GM19240 (cell line): Measurements from ENCODE around the gene SMAD7.

Experiments
- DNase-seq: peaks from one replicate; pipeline ENCODE4 v3.0.0; 2011; ENCODE audit warnings: low spot score; ENCODE audit not compliant: insufficient read length

Gene SMAD7

DNA sequence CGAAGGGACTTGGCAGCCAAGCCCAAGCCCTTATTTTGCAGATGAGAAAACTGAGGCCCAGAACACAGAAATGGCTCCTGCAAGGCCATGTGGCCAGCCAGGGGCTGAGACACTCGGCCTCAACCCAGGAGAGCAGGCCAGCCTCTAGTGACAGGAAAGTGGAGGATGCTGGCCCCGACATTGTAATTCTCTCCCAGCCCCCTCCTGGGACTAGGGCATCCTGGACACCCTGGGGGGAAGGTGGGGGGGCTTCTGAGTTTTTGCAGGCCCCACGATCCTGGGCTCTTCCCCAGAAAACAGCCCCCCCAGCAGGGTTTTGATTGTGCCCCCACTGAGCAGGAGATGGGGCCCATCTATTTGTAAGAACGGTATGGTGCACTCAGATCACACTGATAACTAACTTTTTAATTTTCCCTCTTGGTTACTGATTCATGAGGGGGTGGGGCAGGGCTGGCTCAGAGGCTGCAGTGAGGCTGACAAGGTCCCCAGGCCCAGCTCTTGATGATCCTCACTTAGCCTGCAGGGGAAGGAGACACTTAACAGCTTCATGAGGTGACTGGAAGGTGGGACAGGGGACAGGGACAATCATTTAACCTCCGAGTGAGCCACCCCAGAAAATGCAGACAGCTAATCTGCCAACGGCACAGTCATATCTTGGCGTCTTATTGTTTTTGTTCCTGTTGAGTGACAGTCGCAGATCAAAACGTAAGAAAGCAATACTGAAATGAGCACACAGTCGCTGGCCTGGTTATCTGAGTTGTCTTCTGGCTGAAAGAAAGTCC, 18.9 kb downstream of the SMAD7 start:
- peak; percentile 55 for DNase-seq

GRCh38 chr18:48930926-48931325, 19.8 kb downstream of the SMAD7 start:
- no peak for DNase-seq

DNA sequence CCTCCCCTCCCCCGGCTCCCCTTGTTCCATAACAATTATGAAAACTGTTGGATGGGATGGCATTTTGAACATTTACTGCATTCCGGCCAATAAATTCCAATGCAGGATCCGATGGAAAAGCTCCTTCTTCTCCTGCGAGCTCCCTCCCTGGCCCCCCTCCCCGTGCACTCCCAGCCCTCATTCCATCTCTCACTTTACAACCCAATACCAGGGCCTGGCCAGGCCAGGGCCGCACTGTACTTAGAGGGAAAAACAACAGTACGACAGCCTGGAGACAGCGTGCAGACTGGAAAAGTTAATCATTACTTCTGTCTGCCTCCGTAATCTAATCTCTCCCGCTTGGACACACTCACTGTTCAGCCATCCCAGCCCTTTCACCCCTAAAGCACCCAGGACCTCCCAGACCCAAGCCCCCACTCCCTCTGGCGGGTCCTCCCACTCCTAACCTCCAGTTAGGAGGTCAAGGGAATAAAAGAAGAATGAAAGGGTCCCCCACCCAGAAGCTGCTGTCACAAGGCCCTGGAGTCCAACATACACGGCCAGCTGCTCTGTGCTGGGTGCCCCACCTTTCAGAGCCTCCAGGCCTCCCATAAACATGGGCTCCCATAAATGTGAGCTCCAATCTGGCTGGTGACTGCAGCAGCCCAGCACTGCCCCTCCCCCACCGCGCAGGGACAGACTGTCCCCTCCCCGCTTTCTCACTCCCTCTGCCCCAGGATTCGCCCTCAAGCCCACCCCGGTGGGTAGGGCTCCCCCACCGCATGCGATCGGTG, 20.6 kb downstream of the SMAD7 start:
- no peak for DNase-seq

DNA sequence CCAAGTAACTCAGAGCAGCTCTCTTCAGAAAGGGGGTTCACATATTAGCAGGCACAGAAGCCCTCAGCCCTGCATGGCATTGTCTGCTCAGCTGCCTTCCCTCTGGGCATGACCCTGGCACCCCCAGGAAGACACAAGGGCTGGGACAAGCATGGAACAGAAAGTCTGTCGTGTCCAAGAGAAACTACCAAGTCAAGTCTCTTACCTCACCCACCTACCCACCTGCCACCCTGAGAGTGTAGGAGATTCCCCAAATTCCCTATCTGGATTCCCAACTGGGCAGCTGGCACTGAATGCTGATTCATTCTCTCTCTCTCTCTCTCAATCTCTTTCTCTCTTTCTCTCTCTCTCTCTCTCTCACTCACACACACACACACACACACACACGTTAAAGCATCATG, 21.6 kb downstream of the SMAD7 start:
- DNase-seq, result no peak

DNA sequence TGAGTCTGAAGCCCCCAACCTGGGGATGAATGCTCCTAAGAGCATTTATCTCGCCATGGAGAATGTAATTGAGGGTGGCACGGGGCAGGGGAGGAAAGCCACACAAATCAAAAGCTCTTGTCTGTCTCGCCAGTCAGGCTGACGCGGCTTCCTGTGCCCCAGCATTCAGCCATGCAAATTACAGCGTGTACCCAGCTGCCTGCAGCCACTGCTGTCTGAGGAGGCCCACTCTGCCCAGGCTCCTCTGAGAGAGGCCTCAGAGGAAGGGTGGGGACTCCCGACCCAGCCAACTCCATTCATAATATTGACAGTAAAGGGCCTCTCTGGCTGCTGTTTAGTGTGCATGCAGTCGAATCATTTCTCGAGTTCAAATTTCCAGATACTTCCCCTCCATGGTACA, 22.0 kb downstream of the SMAD7 start:
- peak; percentile 72 for DNase-seq

DNA sequence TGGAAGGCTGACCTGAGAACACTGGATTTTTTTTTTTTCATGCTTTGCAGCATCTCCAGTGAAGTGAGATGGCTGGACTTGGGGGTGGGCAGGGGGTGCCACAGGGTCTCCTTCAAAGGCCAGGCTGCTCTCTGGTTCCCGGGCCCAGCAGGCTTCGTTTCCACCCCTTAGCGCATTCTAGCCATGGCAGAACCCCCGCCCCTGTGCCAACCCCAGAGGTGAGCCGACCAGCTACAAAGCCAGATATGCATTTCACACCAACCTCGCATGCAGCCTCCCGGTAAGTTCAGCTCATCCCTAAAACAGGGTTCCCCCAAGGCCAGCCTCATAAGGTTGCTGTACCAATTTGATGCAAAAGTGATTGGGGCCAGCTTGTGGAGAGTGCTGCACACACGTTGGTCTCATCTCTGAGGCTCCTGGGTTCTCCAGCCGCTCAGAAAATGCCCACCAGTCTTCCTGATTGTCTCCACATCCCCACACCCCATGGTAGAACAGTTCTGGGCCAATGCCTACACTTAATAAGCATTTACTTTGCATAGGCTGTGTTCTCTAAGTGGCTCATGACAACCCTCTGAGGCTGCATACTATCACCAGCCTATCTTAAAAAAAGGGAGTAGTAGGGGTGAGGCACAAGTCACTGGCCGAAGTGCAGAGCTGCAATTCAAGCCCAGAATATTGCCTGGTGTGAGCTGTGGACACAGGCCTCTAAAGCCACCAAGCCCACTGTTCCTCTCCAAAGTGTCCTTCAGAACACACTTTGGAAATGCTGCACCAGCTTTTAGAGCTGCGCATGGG, 23.3 kb downstream of the SMAD7 start:
- no peak for DNase-seq

DNA sequence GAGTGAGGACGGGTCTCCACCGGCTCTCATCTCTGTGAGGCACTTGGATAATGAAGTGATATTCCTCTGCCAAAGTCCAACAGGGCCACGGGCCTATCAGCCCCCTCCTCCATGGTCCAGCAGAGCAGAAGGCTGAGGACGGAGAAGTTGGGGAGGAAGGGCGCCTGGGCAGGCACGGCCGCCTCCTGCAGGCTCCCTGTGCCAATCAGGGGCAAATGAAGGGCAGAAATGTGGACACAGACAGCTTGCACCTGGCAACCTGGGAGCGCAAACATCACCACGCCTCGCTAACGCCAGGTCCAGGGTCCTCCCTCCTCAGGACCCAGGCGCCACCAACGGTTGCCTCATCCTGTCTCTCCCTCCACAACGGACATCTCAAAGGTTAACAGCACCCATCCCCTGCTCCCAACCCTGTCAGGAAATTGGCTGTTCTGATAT, 24.3 kb downstream of the SMAD7 start:
- no peak for DNase-seq

DNA sequence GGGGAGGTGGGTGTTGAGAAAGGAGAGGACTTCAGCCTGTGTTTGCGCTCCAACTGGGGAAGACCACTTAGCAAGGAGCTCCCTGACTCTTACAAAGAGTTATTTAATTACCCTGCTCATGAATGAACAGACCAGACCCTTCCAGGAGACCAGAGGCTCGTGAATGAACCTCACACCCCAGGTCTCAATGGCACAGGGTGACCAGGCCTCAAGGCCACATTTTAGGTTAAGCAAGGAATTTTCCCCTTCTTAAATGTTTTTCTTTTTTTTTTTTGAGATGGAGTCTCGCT, 25.3 kb downstream of the SMAD7 start:
- DNase-seq, result no peak

GRCh38 chr18:48924630-48925490, 25.9 kb downstream of the SMAD7 start:
- no peak for DNase-seq

DNA sequence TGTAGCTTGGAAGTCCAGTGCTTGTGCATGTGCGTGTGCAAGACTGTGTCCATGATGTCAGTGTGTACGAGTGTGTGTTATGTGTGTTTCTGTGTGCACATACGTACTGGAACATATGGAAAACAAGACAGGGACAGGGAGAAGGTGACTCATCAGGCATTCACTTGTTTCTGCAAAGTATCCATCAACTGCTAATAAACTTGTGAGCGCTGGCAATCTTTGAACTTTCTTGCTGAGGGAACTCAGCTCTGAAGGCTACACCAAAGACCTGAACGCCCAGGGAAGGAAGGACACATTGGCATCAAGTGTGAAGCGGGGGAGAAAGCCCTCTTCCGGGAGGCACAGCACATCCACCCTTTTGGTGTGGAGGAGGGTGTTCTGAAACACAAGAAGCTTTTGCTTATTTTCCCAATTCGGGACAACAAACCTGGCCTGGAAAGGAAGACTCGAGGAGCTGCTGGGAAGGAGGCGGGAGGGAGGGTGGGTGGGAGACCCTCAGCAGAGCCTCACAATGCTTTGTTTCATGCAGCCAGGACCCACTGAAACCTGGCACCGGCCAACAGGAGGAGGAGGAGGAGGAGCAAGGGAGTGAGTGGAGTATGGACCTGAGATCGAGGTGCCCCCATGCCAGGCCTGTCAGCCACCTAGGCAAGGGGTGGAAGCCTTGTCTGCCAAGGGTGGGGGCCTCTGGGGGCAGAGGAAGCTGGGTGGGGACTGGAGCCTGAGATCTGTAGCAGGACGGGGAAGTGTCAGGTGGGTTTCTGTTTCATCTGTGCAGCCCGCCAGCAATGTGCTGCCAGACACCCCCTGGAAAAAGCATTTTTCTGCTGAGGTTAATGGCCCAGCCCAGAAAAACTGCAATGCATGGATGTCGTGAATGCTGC, 26.8 kb downstream of the SMAD7 start:
- DNase-seq, result peak; percentile 45

DNA sequence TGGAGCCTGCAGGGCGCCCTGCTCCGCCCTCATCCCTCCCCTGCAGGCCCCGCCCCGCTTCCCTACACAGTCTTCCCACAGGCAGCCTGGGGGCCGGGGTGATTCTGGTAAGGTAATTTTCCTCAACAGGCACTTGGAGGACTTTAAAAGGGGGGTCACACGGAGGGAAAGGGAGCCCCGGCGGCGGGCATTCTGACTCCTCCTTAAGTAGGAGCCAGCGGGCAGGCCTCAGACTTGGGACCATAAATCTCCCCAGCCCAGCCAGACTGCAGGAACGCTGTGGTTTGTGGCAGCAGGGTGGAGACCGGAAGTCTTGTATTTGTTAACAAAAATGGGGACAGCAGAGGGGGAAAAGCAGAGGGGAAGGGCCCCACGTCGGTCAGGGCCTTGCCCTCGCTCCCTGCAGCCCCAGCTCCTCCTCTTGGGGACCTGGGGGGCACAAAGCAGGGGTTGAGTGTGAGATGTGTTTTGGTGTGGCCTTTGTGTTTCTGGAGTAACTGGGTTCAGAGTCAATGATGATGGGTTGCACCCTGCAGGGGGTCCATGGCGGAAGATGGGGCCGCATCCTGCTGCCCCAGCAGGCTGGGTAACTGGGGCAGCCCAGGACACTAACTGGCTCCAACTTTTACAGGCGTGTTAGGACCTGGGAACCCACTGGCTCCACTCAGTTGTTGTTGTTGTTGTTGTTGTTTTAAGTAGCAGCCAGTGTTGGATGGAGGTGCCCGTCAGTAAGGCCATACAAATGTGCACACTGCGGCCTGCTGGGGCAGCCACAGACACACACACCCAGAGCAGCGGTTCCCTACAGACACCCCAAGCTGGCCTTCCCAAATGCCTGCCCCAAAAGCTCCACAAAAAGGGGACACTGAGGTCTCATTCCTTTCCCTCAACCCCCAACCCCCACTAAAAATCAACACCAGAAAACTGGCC, 27.7 kb downstream of the SMAD7 start:
- no peak for DNase-seq

GRCh38 chr18:48922226-48922800, 28.5 kb downstream of the SMAD7 start:
- no peak for DNase-seq

DNA sequence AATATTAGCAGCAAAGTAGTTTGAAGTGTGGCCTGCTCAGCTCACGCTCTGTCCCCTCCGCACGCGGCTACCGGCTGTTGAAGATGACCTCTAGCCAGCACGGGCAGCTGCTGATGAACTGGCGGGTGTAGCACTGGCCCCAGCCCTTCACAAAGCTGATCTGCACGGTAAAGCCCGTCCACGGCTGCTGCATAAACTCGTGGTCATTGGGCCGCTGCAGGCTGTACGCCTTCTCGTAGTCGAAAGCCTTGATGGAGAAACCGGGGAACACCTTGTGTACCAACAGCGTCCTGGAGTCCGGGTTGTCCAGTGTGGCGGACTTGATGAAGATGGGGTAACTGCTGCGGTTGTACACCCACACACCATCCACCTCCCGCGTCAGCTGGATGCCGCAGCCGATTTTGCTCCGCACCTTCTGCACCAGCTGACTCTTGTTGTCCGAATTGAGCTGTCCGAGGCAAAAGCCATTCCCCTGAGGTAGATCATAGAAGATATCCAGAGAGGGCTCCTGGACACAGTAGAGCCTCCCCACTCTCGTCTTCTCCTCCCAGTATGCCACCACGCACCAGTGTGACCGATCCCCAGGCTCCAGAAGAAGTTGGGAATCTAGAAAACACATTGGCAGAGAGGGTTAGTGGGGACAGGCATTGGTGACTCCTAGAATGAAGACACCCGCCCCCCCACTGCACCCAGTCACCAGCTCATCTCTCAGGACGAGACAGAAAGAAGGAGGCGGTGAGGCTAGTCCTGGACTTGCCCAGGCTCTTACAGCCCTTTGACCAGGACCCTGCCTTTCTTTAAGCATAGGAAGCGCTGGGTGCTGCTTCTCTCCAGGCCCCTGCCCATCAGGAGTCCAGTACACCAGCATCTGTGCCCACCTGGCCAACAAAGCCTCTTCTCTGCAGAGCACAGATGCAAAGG, 29.2 kb downstream of the SMAD7 start:
- DNase-seq, result no peak

DNA sequence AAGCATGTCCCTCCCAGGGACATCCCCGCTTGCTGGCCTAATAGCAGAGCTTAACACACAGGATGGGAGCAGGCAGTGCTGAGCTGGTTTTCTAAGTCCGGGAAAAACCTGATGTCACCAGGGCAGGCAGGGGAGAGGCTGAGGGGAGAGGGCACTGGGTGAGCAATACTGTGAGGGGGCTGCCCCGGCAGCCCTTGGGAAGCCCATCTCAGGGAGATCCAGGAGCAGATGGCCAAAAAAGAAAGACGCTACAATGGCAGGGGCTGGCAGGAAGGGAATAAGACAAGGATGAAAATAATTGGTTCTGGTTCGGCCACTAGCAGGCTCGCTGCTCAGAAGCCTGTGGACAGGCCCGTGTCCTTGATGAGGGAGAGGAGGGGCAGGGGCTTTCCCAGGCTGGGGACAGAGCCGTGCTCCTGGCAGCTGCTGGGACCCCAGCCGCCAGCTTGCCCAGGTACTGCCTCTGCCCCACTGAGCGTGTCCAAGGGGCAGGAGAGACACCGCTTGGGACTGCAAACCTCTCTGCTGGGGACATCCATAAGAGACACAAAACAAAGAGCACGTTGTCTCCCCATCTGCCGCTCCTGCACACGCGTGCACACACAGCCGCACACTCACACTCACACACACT, 30.2 kb downstream of the SMAD7 start:
- no peak for DNase-seq

- no peak for DNase-seq
Measured at GRCh38 chr18:48919547-48919946, 31.2 kb downstream of the SMAD7 start.

- DNase-seq, result no peak
Measured at GRCh38 chr18:48918660-48919456, 31.9 kb downstream of the SMAD7 start.
